Small intestine (tissue), 7 donors: ENCODE data around the gene KMT2D. TPM values are rescaled to one million over a fixed set of nuclear protein-coding genes. Genes with fewer than 3 reads are reported as not detected.

Experiments used
- DNase-seq, 2 donors: peaks; one replicate each; pipeline versions ENCODE4 v3.0.0 to v3.0.0-alpha.2; 2013
- FAIRE-seq: peaks from 2 replicates; lab custom pipeline; 2012; peaks lifted over from hg19 to GRCh38; lab: Jason Lieb, UNC
- H3K27ac ChIP-seq, 3 donors: one replicate each; pipeline ENCODE4 v1.5.1; 2013; ENCODE audit warnings: low read length in 2 of 3, mild to moderate bottlenecking in 2 of 3, control low read depth in 1 of 3, inconsistent platforms in 1 of 3, low read depth in 1 of 3, moderate library complexity in 1 of 3
- H3K27me3 ChIP-seq, 3 donors: one replicate each; pipeline ENCODE4 v1.6.1; 2013; ENCODE audit warnings: low read length in 3 of 3, inconsistent platforms in 1 of 3; ENCODE audit not compliant: control insufficient read depth in 3 of 3, insufficient read depth in 3 of 3
- H3K36me3 ChIP-seq, 3 donors: one replicate each; pipeline ENCODE4 v1.6.1; 2013; ENCODE audit warnings: low read length in 3 of 3, inconsistent platforms in 1 of 3, low read depth in 1 of 3, mild to moderate bottlenecking in 1 of 3, moderate library complexity in 1 of 3; ENCODE audit not compliant: control insufficient read depth in 3 of 3, insufficient read depth in 2 of 3
- H3K4me1 ChIP-seq, 3 donors: one replicate each; pipeline ENCODE4 v1.6.1; 2013; ENCODE audit warnings: low read length in 2 of 3, inconsistent platforms in 1 of 3, low read depth in 1 of 3, mild to moderate bottlenecking in 1 of 3, moderate library complexity in 1 of 3; ENCODE audit not compliant: control insufficient read depth in 3 of 3, insufficient read depth in 2 of 3
- H3K4me3 ChIP-seq, 3 donors: one replicate each; pipeline ENCODE4 v1.5.1; 2013; ENCODE audit warnings: low read length in 3 of 3, control low read depth in 1 of 3, inconsistent platforms in 1 of 3, low read depth in 1 of 3, mild to moderate bottlenecking in 1 of 3, moderate library complexity in 1 of 3
- H3K9me3 ChIP-seq, 2 donors: one replicate each; pipeline ENCODE4 v1.6.1; 2013; ENCODE audit warnings: low read depth in 1 of 2, low read length in 1 of 2; ENCODE audit not compliant: control insufficient read depth in 2 of 2, insufficient read depth in 1 of 2
- WGBS, 3 donors: extraction: QIAGEN DNeasy Blood & Tissue Kit; methylation state at CpG; one replicate each; pipeline ENCODE4 v1.1.7; 2013; 5-methylcytosine and 5-hydroxymethylcytosine counted together
- polyA plus RNA-seq, 4 donors: library from polyadenylated mRNA; stranded (reverse) in 3 of 4; unstranded in 1 of 4; fragments of 200-250 nt in 3 of 4; fragments of 120-200 nt in 1 of 4; gene quantifications; one replicate each; pipeline versions ENCODE4 v1.2.1 to v1.2.3, GENCODE V29; 2013
- donor health status: healthy with polysubstance abuse.
- donor health status: control.
- donor health status: control.
- donor health status: Bipolar disorder and iron deficiency.
- donor health status: healthy.

Gene KMT2D
- polyA plus RNA-seq, 4 donors, result 5.4 to 46.5 (median 22.8) TPM

- H3K36me3 ChIP-seq, result peaks cover 13 to 39% (median 18%) of the 10 kb centered on the region in 3 donors
- H3K4me1 ChIP-seq, result peaks cover 4 to 6% (median 4%) of the 10 kb centered on the region in 3 donors
- no peaks in the 10 kb centered on the region for H3K27me3 ChIP-seq
- H3K4me3 ChIP-seq, result no peak overlapping the region
- 55 to 76% (median 70%) methylated on average over 10 of the region's 10 CpGs for WGBS, 3 donors
- H3K27ac ChIP-seq, result peak overlapping the region in 2 of 3 donors; percentile 80 to 97
- FAIRE-seq, result no peak
- peak in 1 of 2 donors; percentile 42 for DNase-seq
- H3K9me3 ChIP-seq, result no peaks in the 10 kb centered on the region
These were observed 40.9 kb downstream of the KMT2D start for GRCh38 chr12:49019443-49020324.

- Histone ChIP-seq H3K36me3 (peaks cover 9 to 33% (median 13%) of the 10 kb centered on the region in 3 donors), H3K4me1 (peaks cover 4 to 6% (median 4%) of the 10 kb centered on the region in 3 donors), H3K27me3 (no peaks in the 10 kb centered on the region), H3K4me3 (peak overlapping the region; percentile 39 to 91 (median 90)), H3K9me3 (no peaks in the 10 kb centered on the region), H3K27ac (peak overlapping the region; percentile 88 to 98 (median 97))
- FAIRE-seq (no peak), DNase-seq (no peak)
- 1 to 3% (median 3%) methylated on average over 8 of the region's 8 CpGs for WGBS, 3 donors
These were observed 41.5 kb downstream of the KMT2D start for GRCh38 chr12:49019120-49019430.

- 0 to 1% (median 1%) methylated on average over 55 to 59 of the region's 59 CpGs for WGBS, 3 donors
- Histone ChIP-seq H3K4me1 (peaks cover 4 to 6% (median 4%) of the 10 kb centered on the region in 3 donors), H3K27me3 (no peaks in the 10 kb centered on the region), H3K36me3 (peaks cover 8 to 29% (median 9%) of the 10 kb centered on the region in 3 donors), H3K27ac (peak within 1 kb of the TSS; percentile 88 to 98 (median 97)), H3K9me3 (no peaks in the 10 kb centered on the region), H3K4me3 (peak within 1 kb of the TSS; percentile 79 to 91 (median 90))
- FAIRE-seq (no peak), DNase-seq (peak; percentile 96 to 99)
These were observed 42.1 kb downstream of the KMT2D start, which contains the start of gene PRKAG1 for GRCh38 chr12:49018261-49019119. Gene PRKAG1, minus strand, starts transcription at chr12:49018776. Its CDS starts 36 bp downstream, at chr12:49018740.

- peaks cover 4 to 6% (median 4%) of the 10 kb centered on the region in 3 donors for H3K4me1 ChIP-seq
- H3K36me3 ChIP-seq, result peaks cover 7 to 28% (median 7%) of the 10 kb centered on the region in 3 donors
- H3K27me3 ChIP-seq, result no peaks in the 10 kb centered on the region
- 0 to 1% (median 0%) methylated on average over 8 of the region's 8 CpGs for WGBS, 3 donors
- FAIRE-seq, result no peak
- DNase-seq, result no peak
- H3K27ac ChIP-seq, result peak overlapping the region; percentile 88 to 97 (median 97)
- peak overlapping the region; percentile 79 to 91 (median 90) for H3K4me3 ChIP-seq
- no peaks in the 10 kb centered on the region for H3K9me3 ChIP-seq
These were observed 42.7 kb downstream of the KMT2D start for GRCh38 chr12:49017891-49018260.

- peaks cover 3 to 19% (median 7%) of the 10 kb centered on the region in 3 donors for H3K36me3 ChIP-seq
- H3K4me3 ChIP-seq, result no peak overlapping the region
- no peak overlapping the region for H3K27ac ChIP-seq
- DNase-seq (no peak), FAIRE-seq (no peak)
- WGBS, 3 donors, result 87 to 100% (median 96%) methylated on average over 1 of the region's 1 CpG
- no peaks in the 10 kb centered on the region for H3K9me3 ChIP-seq
- peaks cover 4 to 6% (median 4%) of the 10 kb centered on the region in 3 donors for H3K4me1 ChIP-seq
- no peaks in the 10 kb centered on the region for H3K27me3 ChIP-seq
These were observed 45.4 kb downstream of the KMT2D start for GRCh38 chr12:49015196-49015595.

- FAIRE-seq (no peak), DNase-seq (no peak)
- peaks cover 3 to 19% (median 8%) of the 10 kb centered on the region in 3 donors for H3K36me3 ChIP-seq
- no peaks in the 10 kb centered on the region for H3K9me3 ChIP-seq
- H3K27me3 ChIP-seq, result no peaks in the 10 kb centered on the region
- peaks cover 4 to 6% (median 4%) of the 10 kb centered on the region in 3 donors for H3K4me1 ChIP-seq
- H3K27ac ChIP-seq, result no peak overlapping the region
- 68 to 76% (median 72%) methylated on average over 1 of the region's 1 CpG for WGBS, 3 donors
- no peak overlapping the region for H3K4me3 ChIP-seq
These were observed 46.0 kb downstream of the KMT2D start for GRCh38 chr12:49014547-49014946.

- peaks cover 4 to 6% (median 4%) of the 10 kb centered on the region in 3 donors for H3K4me1 ChIP-seq
- no peak for FAIRE-seq
- peaks cover 3 to 19% (median 8%) of the 10 kb centered on the region in 3 donors for H3K36me3 ChIP-seq
- DNase-seq, result no peak
- H3K9me3 ChIP-seq, result no peaks in the 10 kb centered on the region
- H3K4me3 ChIP-seq, result no peak overlapping the region
- WGBS, 3 donors, result 91 to 93% (median 91%) methylated on average over 3 of the region's 3 CpGs
- no peak overlapping the region for H3K27ac ChIP-seq
- H3K27me3 ChIP-seq, result no peaks in the 10 kb centered on the region
These were observed 47.2 kb downstream of the KMT2D start for GRCh38 chr12:49013428-49013827.

GRCh38 chr12:49012739-49013138 lies 47.9 kb downstream of the KMT2D start:
- Histone ChIP-seq H3K4me3 (no peak overlapping the region), H3K27me3 (no peaks in the 10 kb centered on the region), H3K27ac (no peak overlapping the region), H3K4me1 (peaks cover 2 to 6% (median 3%) of the 10 kb centered on the region in 3 donors), H3K36me3 (peaks cover 3 to 22% (median 8%) of the 10 kb centered on the region in 3 donors), H3K9me3 (no peaks in the 10 kb centered on the region)
- FAIRE-seq (no peak), DNase-seq (no peak)
